GM12873 (cell line): Measurements from ENCODE around the gene SHKBP1.

Source experiments
- TF ChIP-seq, protein P1 (sequence below): IDR thresholded peaks from 2 replicates; pipeline ENCODE4 v1.5.1; 2012; ENCODE audit warnings: low read depth, mild to moderate bottlenecking, moderate library complexity, low read length, control low read depth; ENCODE audit not compliant: insufficient read depth; ENCODE audit errors: missing control alignments

The SHKBP1 gene, protein sequence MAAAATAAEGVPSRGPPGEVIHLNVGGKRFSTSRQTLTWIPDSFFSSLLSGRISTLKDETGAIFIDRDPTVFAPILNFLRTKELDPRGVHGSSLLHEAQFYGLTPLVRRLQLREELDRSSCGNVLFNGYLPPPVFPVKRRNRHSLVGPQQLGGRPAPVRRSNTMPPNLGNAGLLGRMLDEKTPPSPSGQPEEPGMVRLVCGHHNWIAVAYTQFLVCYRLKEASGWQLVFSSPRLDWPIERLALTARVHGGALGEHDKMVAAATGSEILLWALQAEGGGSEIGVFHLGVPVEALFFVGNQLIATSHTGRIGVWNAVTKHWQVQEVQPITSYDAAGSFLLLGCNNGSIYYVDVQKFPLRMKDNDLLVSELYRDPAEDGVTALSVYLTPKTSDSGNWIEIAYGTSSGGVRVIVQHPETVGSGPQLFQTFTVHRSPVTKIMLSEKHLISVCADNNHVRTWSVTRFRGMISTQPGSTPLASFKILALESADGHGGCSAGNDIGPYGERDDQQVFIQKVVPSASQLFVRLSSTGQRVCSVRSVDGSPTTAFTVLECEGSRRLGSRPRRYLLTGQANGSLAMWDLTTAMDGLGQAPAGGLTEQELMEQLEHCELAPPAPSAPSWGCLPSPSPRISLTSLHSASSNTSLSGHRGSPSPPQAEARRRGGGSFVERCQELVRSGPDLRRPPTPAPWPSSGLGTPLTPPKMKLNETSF

DNA sequence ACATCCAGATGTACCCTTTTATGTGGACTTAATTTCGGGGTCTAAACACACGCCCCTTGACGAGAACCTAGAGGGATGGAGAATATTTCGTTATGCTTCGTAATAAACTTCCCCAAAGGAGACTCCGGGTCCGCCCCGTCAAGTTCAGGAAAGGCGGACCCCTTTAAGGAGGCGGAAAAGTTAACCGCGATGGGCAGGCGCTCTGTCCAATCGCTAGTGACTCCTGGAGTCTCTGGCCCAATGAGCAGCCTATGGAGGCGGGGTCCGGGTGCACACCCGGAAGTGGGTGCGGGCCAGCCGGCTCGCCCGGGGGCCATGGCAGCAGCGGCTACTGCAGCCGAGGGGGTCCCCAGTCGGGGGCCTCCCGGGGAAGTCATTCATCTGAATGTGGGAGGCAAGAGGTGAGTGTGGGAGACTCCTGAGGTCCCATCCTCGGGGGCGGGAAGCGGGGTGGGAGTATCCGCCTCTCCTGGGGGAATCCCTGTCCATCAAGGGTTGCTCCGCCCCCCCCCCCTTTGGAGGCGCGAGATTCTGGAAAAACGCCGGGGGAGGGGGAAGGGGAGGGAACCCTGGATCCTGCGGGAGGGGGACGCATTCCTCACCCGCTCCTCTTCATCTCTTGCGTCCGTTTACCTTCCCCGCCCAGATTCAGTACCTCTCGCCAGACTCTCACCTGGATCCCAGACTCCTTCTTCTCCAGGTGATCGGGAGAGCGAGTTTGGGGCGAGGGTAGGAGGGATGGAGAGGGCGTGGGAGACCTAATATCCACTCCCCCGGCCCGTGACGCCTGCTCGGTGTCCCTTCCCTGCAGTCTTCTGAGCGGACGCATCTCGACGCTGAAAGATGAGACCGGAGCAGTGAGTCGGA, at the start of gene SHKBP1:
SHKBP1 (plus strand) TSS at position 289 of the 867 bp plus-strand sequence; CDS start at position 316, 27 bp downstream.
- TF ChIP-seq, protein P1, sequence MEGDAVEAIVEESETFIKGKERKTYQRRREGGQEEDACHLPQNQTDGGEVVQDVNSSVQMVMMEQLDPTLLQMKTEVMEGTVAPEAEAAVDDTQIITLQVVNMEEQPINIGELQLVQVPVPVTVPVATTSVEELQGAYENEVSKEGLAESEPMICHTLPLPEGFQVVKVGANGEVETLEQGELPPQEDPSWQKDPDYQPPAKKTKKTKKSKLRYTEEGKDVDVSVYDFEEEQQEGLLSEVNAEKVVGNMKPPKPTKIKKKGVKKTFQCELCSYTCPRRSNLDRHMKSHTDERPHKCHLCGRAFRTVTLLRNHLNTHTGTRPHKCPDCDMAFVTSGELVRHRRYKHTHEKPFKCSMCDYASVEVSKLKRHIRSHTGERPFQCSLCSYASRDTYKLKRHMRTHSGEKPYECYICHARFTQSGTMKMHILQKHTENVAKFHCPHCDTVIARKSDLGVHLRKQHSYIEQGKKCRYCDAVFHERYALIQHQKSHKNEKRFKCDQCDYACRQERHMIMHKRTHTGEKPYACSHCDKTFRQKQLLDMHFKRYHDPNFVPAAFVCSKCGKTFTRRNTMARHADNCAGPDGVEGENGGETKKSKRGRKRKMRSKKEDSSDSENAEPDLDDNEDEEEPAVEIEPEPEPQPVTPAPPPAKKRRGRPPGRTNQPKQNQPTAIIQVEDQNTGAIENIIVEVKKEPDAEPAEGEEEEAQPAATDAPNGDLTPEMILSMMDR, result no peak

DNA sequence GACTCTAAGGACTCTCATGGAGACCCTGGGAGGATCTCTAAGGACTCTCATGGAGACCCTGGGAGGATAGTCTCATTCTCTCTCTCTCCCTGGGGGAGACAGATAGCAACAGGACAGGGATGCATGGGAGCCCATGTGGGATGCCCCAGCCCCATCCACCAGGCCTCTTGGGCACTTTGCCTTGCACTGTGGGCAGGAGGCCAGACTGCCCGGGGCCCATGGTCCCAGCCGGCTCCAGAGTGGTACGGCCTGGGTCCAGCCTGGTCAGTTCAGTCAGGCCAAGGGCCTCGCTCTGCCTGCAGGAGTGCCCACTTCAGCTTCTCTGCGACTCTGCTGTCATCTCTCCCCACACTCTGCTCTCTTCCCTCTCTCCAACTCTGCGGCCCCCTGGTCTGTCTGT, 48.6 kb upstream of the SHKBP1 start:
- TF ChIP-seq, protein P1, result no peak

DNA sequence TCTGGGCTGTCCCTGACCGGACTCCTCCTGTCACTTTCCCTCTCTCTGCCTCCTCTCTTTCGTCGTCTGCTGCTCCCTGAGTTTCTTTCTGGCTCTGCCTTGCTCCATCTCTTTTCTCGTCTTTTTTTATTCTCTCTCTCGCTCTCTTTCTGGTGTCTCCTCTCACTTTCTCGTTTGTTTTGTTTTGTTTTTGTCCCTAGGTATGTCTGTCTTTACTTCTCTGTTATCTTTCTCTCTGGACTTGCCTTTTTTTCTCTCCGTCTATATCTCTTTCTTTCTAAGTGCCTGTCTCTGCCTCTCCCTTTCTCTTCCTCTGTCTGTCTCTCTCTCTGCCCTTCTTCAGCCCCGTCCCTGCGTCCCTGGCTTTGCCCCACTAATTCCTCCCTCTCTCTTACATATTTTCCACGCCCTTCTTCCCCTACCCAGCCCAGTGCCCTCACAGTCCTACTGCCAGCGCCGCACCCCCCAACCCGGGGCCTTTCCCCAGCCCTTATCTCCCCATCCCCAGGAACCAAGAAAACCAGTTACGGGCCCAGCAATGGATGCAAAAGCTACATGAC, 48.1 kb upstream of the SHKBP1 start:
- TF ChIP-seq, protein P1, result no peak

DNA sequence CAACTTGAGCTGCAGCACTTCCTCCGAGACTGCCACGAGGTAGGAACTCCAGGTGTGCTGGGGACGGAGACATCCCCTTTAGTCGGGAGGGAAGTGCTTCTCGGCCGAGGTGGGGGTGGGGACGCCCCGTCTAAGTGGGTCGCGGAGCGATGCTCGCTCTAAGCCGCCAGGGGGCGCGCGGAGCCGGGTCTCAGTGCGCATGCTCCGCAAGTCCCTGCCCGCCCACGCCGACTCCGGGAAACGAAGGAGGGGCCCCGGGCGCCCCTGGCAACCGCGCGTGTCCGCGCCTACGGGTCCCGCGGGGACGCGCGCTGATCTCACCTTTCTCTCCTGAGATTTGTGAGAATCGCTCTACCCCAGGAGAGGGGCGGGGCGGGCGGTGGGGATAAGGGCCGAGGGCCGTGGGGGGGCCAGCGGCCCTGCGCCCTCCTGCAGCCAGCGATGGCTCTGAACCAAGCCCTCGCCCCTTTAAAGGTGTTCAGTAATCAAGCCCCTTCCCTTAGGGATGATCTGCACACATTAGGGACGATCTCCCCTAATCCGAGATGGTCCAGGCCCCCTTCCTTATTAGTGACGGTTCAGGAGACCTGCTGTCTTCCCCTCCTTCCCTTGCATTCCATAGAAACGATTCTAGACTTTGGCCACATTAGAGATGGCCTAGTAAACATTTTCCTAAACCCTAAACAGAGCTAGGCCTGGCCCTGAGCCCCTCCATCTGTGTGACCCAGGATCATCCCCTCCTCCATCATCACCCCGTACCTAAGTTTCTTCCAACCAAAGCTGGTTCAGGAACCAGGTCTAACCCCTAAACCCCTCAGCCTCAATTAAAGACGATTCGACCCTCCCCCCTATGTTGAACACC, 47.3 kb upstream of the SHKBP1 start:
- TF ChIP-seq, protein P1, result peak; percentile 98

DNA sequence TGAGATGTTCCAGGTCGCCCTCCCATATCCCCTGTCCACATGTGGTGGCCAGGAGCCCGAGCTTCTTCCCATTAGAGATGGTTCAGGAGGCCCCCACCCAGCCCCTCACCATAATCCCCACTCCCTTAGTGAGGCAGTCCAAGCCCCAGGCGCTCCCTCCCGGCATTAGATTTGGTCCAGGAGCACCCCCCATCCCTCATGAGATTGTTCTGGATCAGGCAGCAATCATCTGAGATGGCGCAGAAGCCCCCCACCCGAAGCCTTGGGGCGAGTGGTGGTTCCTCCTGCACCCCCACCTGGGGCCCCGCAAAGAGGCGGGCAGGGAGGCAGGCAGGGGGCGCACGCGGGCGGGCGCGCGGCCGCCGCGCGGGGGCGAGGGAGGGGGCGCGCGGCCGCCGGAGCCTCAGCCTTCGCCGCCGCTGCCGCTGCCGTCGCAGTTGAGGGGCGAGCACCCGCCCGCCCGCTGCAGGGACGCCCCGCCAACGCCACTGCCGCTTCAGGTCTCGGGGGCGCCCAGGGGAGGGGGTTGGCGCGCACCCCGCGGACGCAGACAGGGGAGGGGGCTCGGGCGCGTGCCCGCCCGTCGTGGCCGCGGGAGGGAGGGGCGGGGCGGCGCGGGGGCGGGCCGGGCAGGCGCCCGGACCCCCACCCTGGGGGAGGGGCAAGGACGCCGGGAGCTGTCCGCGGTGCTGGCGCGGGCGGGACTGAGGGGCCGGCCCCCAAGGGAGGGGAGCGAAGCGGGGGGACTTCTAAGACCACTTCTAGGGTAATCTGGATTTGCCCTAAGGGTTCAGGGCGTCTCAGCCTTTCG, 46.4 kb upstream of the SHKBP1 start:
- TF ChIP-seq, protein P1, result peak; percentile 13

DNA sequence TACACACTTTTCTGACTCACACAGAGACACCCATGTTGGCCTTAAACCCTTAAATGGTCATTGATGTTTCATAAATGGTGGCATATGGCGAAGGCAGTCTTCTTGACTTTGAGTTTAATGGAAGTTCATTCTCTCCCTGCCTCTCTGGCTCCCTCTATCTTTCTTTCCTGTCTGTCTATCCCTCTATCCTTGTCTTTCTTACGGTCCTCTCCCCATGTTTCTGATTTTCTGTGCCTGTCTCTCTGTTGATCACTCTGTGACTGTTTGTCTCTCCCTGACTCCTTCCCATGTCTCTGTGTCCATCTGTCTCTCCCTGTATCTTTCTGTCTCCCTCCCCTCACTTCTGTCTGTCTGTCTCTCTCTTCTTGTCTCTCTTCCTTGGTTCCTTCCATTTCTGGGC, 43.2 kb upstream of the SHKBP1 start:
- TF ChIP-seq, protein P1, result peak; percentile 9
